D341Med (cell line): ENCODE data around the gene HNRNPC.
A peak's percentile ranks its signal among the peaks of the same experiment; 100 is the strongest.
"Not testable (repeated sequence)": the region's sequence is repeated elsewhere in the genome, so short reads cannot be mapped to it uniquely, and the experiment has no call there.

Experiments used
- DNase-seq: peaks from one replicate; pipeline ENCODE4 v3.0.0; 2012; ENCODE audit warnings: low spot score

HNRNPC gene

GRCh38 chr14:21268617-21269251, 508 bp downstream of the HNRNPC start:
- DNase-seq = no peak

GRCh38 chr14:21267886-21268616, 1.2 kb downstream of the HNRNPC start:
- no peak for DNase-seq

- peak; percentile 33 for DNase-seq
These were observed 1.8 kb downstream of the HNRNPC start for GRCh38 chr14:21267431-21267845.

GRCh38 chr14:21264025-21264801, 5.0 kb downstream of the HNRNPC start:
- no peak for DNase-seq

- DNase-seq = no peak
These were observed 5.8 kb downstream of the HNRNPC start for GRCh38 chr14:21263284-21264024.

GRCh38 chr14:21262410-21262809, 6.8 kb downstream of the HNRNPC start:
- DNase-seq = no peak

- no peak for DNase-seq
These were observed 7.4 kb downstream of the HNRNPC start for GRCh38 chr14:21261824-21262223.

- DNase-seq = no peak
These were observed 10.1 kb downstream of the HNRNPC start for GRCh38 chr14:21258889-21259787.

GRCh38 chr14:21258005-21258888, 11.0 kb downstream of the HNRNPC start:
- DNase-seq = no peak

- DNase-seq = no peak
These were observed 11.8 kb downstream of the HNRNPC start for GRCh38 chr14:21257394-21257909.

GRCh38 chr14:21256539-21257393, 12.5 kb downstream of the HNRNPC start:
- no peak for DNase-seq

- DNase-seq = not testable (repeated sequence)
These were observed 13.2 kb downstream of the HNRNPC start for GRCh38 chr14:21256102-21256447.

GRCh38 chr14:21255385-21256101, 13.7 kb downstream of the HNRNPC start:
- DNase-seq = no peak

GRCh38 chr14:21252149-21252548, 17.1 kb downstream of the HNRNPC start:
- DNase-seq = no peak

- DNase-seq = no peak
These were observed 18.0 kb downstream of the HNRNPC start for GRCh38 chr14:21251215-21251614.

- no peak for DNase-seq
These were observed 20.4 kb downstream of the HNRNPC start for GRCh38 chr14:21248739-21249411.

GRCh38 chr14:21248338-21248737, 20.9 kb downstream of the HNRNPC start:
- no peak for DNase-seq

GRCh38 chr14:21245813-21246212, 23.4 kb downstream of the HNRNPC start:
- no peak for DNase-seq
